Glutamatergic neuron (in vitro differentiated cells): ENCODE results near the gene SF3A2. TPM values are rescaled to one million over a fixed set of nuclear protein-coding genes. Genes with fewer than 3 reads are reported as not detected.

Experiments used
- DNase-seq: peaks from one replicate; pipeline ENCODE4 v3.0.0; 2022
- H3K27ac Mint-ChIP-seq: one replicate; pipeline ENCODE4 v1.8.0; 2020; ENCODE audit warnings: mild to moderate bottlenecking, mixed read lengths, inconsistent platforms; ENCODE audit not compliant: unreplicated experiment
- H3K27me3 Mint-ChIP-seq: one replicate; pipeline ENCODE4 v1.8.0; 2020; ENCODE audit warnings: mild to moderate bottlenecking, moderate library complexity, mixed read lengths, inconsistent platforms; ENCODE audit not compliant: unreplicated experiment
- H3K36me3 Mint-ChIP-seq: one replicate; pipeline ENCODE4 v1.8.0; 2020; ENCODE audit warnings: mild to moderate bottlenecking, mixed read lengths, inconsistent platforms; ENCODE audit not compliant: unreplicated experiment
- H3K4me1 Mint-ChIP-seq: one replicate; pipeline ENCODE4 v1.8.0; 2020; ENCODE audit warnings: mild to moderate bottlenecking, low read depth, mixed read lengths, inconsistent platforms; ENCODE audit not compliant: unreplicated experiment
- H3K4me3 Mint-ChIP-seq: one replicate; pipeline ENCODE4 v1.8.0; 2020; ENCODE audit warnings: mild to moderate bottlenecking, mixed read lengths, inconsistent platforms; ENCODE audit not compliant: unreplicated experiment
- H3K9me3 Mint-ChIP-seq: one replicate; pipeline ENCODE4 v1.8.0; 2020; ENCODE audit warnings: mild to moderate bottlenecking, moderate library complexity, mixed read lengths, inconsistent platforms; ENCODE audit not compliant: unreplicated experiment
- CTCF ChIP-seq: fragments of 200-600 bp; sonication (generic); IDR thresholded peaks from one replicate; pipeline ENCODE4 v1.5.0; 2021; ENCODE audit not compliant: partially characterized antibody, unreplicated experiment
- total RNA-seq: library from RNA; stranded (reverse); fragmentation: NEBNext Ultra II Directional; extraction: Animal tissue kit (Norgen Biotek cat#: 25700); gene quantifications from one replicate; pipeline ENCODE4 v1.2.1, GENCODE V29; 2021; ENCODE audit not compliant: unreplicated experiment

SF3A2 gene
- total RNA-seq, 1 donor from 2014 or later = 101 TPM

GRCh38 chr19:2251106-2252054 is 14.8 kb downstream of the SF3A2 start:
- Mint-ChIP-seq H3K9me3 (peaks cover 1% of the 10 kb centered on the region), H3K4me1 (peaks cover 1% of the 10 kb centered on the region), H3K27me3 (peaks cover 3% of the 10 kb centered on the region), H3K27ac (no peak overlapping the region), H3K36me3 (no peaks in the 10 kb centered on the region), H3K4me3 (no peak overlapping the region)
- no peak for DNase-seq
- TF ChIP-seq CTCF = no peak

DNA sequence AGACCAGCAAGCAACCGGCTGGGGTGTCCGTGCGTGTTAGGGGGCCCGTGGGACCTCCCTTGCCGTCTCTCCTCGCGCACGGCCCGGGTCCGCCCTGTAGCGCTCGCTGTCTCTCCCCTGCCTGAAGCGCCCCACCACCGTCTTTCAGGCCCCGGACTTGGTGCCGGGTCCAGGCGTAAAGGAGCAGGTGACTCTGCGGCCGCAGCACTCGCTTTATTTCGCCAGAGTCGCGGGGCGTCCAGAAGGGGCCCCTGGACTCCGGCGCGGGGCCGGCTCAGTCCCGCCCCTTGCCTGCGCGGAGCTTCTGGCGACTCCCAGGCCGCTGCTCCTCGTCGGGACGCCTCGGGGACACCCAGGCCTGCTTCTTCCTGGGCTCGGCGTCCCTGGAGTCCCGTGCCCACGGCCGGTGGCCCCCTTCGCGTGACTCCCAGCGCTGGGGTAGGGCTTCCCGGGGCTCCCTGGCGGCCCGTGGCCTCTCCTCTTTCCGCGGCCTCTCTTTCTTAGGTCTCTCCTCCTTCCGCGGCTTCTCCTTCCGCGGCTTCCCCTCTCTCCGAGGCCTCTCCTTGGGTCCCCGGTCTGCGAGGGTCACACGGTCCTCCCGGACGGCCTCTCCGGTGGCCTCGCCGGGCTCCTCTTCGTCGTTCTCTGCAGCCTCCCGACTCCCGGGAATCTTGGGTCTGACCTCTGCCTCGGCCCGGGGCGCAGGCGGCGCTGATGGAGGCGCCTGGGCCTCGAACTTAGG is 15.6 kb downstream of the SF3A2 start:
- no peak for DNase-seq
- H3K4me1 Mint-ChIP-seq = peaks cover 1% of the 10 kb centered on the region
- H3K9me3 Mint-ChIP-seq = peaks cover 1% of the 10 kb centered on the region
- no peak for TF ChIP-seq CTCF
- no peaks in the 10 kb centered on the region for H3K36me3 Mint-ChIP-seq
- H3K27ac Mint-ChIP-seq = no peak overlapping the region
- H3K27me3 Mint-ChIP-seq = peaks cover 3% of the 10 kb centered on the region
- H3K4me3 Mint-ChIP-seq = no peak overlapping the region

- no peak overlapping the region for H3K4me3 Mint-ChIP-seq
- peaks cover 1% of the 10 kb centered on the region for H3K4me1 Mint-ChIP-seq
- DNase-seq = no peak
- peaks cover 3% of the 10 kb centered on the region for H3K27me3 Mint-ChIP-seq
- H3K36me3 Mint-ChIP-seq = no peaks in the 10 kb centered on the region
- H3K27ac Mint-ChIP-seq = no peak overlapping the region
- peaks cover 1% of the 10 kb centered on the region for H3K9me3 Mint-ChIP-seq
- no peak for TF ChIP-seq CTCF
Measured at GRCh38 chr19:2252797-2253105, 16.1 kb downstream of the SF3A2 start.

GRCh38 chr19:2253106-2254063 is 16.8 kb downstream of the SF3A2 start:
- Mint-ChIP-seq H3K9me3 (peaks cover 1% of the 10 kb centered on the region), H3K27ac (no peak overlapping the region)
- DNase-seq = peak; percentile 37

More at GRCh38 chr19:2253106-2254063, 16.8 kb downstream of the SF3A2 start:
- Mint-ChIP-seq H3K4me3 (peak overlapping the region; percentile 70), H3K4me1 (peaks cover 1% of the 10 kb centered on the region), H3K36me3 (no peaks in the 10 kb centered on the region), H3K27me3 (peaks cover 3% of the 10 kb centered on the region)
- peak; percentile 18 for TF ChIP-seq CTCF
